SIG-M5 (cell line): ENCODE results near the gene VOPP1.

Experiments
- DNase-seq: peaks from one replicate; lab custom pipeline; 2025; lab: John Stamatoyannopoulos, UW

Gene VOPP1

GRCh38 chr7:55432939-55433784, 139.1 kb downstream of the VOPP1 start:
- no peak for DNase-seq

- DNase-seq: no peak
Measured at GRCh38 chr7:55432506-55432905, 139.8 kb downstream of the VOPP1 start.

- DNase-seq: no peak
Measured at GRCh38 chr7:55431898-55432297, 140.4 kb downstream of the VOPP1 start.

DNA sequence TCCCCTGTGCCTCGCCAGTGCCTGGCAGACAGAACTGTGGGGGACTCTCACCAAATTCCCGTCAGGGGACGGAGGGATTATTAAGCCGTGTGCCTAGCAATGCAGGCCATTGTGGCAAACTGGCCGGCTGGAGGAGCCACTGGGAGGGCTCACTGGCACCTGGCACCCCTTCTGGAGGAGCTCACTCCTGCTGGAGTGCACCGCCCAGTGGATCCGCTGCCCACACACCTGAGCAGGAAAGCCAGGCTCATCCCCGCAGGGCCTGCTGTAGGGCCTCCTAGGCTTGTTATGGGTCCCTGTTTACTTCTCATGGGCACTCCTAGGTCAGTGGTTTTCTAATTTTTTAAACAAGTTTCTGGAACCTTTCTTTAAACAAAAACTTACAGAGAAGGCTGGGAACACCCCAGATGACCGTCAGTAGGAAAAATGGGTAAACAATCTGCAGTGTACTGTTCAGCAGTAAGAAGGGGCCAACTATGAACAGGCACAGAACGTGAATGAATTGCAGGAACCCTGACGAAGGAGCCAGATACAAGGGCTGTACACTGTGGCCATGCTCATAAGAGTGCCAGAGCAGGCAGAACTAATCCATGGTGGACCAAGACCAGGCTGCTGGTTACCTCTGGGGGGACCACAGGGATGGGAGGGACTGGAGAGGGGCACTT, 142.3 kb downstream of the VOPP1 start:
- DNase-seq: no peak

DNA sequence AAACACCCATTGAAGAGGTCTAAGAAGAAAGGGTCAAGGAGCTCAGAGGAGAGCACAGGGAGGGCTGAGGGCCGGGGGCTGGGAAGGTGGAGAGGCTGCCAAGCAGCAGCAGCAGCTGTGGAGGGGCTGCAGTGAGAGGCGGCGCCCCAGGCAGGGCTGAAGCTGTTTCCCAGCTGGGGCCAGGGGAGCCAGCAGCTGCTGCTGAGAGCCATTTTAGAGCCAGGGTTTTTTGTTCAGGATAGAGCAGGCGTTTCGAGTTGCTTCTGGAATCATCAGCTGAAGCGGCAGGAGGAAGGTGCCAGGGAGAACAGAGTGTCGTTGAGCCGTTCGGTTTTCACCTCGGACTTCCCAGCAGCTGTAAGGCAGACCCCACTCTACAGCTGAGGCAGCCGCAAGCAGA, 144.5 kb downstream of the VOPP1 start:
- DNase-seq: no peak

DNA sequence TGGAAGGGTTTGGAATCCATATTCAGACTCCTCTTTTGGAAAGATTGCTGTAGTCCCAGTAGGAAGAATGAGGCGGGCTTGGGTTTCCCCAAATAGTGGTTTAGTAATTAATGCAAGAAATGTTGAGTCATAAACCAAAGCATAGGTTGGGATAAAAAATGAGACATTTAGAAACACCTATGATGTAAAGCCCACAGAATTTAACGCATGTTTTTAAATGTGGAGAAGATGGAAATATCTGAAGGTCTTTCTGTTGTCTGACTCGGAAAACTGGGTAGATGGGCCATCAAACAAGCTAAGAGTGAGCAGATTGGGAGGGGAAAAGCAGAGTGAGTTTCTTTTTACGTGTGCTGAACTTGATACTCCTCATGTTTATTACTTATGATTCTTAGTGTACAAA, 145.0 kb downstream of the VOPP1 start:
- DNase-seq: no peak

DNA sequence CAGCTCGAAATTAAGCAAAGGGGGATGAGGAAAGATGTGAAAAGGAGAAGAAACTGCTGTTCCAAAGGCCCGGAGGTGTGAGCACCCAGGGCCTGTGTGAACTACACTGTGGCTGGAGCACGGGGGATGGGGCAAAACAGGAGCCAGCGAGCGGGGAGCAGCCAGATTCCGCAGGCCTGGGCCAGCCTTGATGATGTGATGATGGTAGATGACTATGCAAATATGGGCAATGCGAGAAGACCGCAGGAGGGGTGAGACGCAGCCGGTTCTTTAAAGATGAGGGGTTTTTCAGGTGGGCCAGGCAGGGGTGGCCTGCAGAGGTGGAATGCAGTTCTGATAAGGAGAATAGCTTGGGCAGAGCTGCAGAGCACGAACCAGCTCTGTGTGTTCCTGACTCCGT, 145.6 kb downstream of the VOPP1 start:
- DNase-seq: no peak

DNA sequence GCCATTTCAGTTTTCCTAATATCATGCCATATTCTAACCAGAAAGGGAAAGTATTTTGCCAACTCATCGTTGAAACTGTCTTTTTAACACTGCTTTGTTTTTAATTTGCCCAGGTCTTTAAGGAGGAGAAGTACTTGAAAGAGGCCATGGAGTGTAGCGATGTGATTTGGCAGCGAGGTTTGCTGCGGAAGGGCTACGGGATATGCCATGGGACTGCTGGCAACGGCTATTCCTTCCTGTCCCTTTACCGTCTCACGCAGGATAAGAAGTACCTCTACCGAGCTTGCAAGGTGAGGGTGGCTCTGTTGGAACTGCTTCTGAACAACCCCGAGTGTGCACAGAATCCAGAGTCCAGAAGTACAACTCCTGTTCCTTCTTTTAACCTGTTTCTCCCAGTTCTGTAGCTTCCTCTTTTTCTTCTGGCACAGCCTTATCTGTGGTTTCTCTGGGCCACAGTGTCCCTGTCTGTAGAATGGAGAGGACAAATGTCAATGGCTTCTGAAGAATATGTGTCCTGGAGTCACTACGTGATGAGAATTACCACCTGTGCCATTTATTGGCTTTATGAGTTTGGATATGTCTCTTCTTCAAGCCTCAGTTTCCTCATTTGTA, 147.1 kb downstream of the VOPP1 start:
- no peak for DNase-seq

- DNase-seq: no peak
Measured at GRCh38 chr7:55423891-55424290, 148.4 kb downstream of the VOPP1 start.

GRCh38 chr7:55423277-55423711, 149.0 kb downstream of the VOPP1 start:
- DNase-seq: no peak
